ENCODE data around the gene ABHD17A. TPM values are rescaled to one million over a fixed set of nuclear protein-coding genes. Genes with fewer than 3 reads are reported as not detected.
A peak's percentile ranks its signal among the peaks of the same experiment; 100 is the strongest.
"Not testable (repeated sequence)": the region's sequence is repeated elsewhere in the genome, so short reads cannot be mapped to it uniquely, and the experiment has no call there.

The ABHD17A gene
- total RNA-seq, 6 experiments from 2014 or later = 20.4 to 49.5 (median 23.5) TPM

DNA sequence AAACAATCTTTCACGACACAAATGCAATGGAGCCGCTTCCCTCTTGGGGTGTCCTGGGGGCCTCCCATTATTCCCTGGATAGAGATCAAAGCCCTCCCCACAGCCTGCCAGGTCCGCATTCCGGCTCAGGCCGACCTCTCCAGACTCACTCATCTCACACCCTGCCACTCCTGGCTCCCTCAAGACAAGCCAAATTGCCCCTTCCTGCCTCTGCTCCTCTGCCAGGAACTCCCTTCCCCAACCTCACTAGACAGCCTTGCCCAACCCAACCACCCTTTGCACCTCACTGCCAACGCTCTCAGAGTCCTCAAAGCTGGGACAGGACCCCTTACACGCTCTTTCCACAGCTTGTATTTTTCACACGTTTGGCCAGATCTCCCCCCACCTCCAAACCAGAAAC is 1.5 kb downstream of the ABHD17A start:
- intact Hi-C loops (cut with DNase I) = no loop called here
- ATAC-seq (no peak), DNase-seq (no peak)
- H3K9me3 ChIP-seq = no peaks in the 10 kb centered on the region
- peaks cover 0 to 9% (median 2%) of the 10 kb centered on the region in 4 donors for H3K4me1 ChIP-seq
- H3K36me3 ChIP-seq = no peaks in the 10 kb centered on the region
- peak overlapping the region; percentile 63 to 89 (median 80) for H3K4me3 ChIP-seq
- TF ChIP-seq POLR2A (IDR thresholded peaks at IDR 0.05) = no peak
- TF ChIP-seq, protein P1, sequence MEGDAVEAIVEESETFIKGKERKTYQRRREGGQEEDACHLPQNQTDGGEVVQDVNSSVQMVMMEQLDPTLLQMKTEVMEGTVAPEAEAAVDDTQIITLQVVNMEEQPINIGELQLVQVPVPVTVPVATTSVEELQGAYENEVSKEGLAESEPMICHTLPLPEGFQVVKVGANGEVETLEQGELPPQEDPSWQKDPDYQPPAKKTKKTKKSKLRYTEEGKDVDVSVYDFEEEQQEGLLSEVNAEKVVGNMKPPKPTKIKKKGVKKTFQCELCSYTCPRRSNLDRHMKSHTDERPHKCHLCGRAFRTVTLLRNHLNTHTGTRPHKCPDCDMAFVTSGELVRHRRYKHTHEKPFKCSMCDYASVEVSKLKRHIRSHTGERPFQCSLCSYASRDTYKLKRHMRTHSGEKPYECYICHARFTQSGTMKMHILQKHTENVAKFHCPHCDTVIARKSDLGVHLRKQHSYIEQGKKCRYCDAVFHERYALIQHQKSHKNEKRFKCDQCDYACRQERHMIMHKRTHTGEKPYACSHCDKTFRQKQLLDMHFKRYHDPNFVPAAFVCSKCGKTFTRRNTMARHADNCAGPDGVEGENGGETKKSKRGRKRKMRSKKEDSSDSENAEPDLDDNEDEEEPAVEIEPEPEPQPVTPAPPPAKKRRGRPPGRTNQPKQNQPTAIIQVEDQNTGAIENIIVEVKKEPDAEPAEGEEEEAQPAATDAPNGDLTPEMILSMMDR (IDR thresholded peaks at IDR 0.05) = no peak
- H3K27me3 ChIP-seq = no peaks in the 10 kb centered on the region
- WGBS (ENCODE audit: insufficient coverage, low coverage, low lambda C conversion rate, missing lambda C conversion rate) = 37% methylated on average over 5 of the region's 8 CpGs
- peak overlapping the region in 2 of 3 donors; percentile 33 to 86 for H3K27ac ChIP-seq

DNA sequence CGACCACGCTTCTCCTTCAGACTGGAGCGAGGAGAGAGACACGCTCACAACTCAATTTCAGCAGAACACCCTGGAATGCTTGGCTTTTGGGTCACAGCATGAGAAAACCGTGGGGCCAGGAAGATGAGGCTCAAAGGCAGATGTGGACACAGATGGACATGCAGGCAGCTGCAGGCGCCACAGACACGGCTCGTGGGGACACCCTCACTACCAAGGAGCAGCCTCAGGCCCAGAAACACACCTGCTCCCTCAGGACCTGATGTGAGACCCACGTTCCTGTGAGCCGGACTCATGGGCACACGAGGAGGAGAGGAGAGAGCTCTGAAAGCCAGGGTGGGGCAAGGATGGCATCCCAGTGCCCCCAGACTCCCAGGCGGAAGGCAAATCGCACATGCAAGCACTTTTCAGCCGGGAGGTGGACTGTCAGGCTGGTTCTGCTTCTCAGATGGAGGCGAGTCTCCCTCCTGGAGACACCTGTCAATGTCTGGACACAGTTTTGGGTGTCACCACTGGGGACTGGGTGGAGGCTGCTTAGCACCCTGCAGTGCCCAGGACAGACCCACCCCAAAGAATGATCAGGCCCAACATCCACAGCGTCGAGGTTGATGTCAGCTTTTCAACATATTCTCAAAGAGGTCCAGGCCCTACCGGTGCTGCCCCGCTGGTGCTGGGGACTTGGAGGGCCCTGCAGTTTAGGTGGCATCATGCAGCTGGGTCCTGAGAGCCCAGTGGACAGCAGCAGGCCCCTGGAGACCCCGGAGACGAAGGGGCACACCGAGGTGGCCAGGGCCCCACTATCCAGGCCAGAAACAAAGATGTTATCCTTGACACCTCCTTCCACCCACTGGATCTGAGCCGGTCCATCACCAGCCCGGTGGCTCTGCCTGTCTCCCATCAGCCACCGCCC is 2.3 kb downstream of the ABHD17A start:
- Histone ChIP-seq H3K9me3 (no peaks in the 10 kb centered on the region), H3K27ac (peak overlapping the region in 2 of 3 donors; percentile 33 to 86), H3K36me3 (no peaks in the 10 kb centered on the region), H3K4me1 (peaks cover 0 to 9% (median 2%) of the 10 kb centered on the region in 4 donors), H3K4me3 (peak overlapping the region in 2 of 3 donors; percentile 63 to 80), H3K27me3 (no peaks in the 10 kb centered on the region)
- no peak for ATAC-seq
- DNase-seq = no peak
- 66% methylated on average over 6 of the region's 25 CpGs for WGBS (ENCODE audit: insufficient coverage, low coverage, low lambda C conversion rate, missing lambda C conversion rate)
- TF ChIP-seq, protein P1 (IDR thresholded peaks at IDR 0.05) = no peak
- no peak for TF ChIP-seq POLR2A (IDR thresholded peaks at IDR 0.05)
- intact Hi-C loops (cut with DNase I) = no loop called here

DNA sequence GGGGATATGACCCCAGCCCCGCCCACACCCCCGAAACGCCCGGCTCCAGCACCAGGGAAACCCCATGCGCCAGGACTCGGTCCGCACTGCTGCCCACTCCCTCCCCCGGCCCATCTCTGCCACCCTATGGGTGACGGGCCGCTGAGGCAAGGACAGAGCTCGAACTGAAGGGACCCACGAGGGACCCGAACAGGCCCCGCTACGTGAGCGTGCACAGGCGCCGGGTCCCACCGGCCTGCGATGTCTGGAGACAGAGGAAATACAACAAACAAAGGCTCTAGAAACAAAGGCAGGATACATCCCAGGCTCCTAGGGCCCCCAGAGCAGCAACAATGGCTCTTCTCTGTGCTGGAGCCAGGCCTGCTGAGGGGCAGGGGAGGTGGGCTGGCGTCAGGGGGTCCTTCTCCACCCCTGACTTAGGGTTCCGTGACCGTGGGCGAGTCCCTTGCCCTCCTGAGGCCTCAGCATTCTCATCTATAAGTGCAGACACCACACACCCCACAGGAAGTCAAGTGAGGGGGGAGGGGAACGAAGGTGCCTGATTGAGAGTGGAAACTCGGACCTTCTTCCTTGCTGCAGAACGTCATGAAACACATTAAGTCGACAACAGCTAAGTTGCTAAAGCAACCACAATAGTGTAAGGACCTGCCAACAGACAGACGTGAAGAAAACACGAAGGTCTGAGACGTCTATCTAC is 3.1 kb downstream of the ABHD17A start:
- peak in 1 of 3 donors; percentile 34 for DNase-seq
- Histone ChIP-seq H3K27me3 (no peaks in the 10 kb centered on the region), H3K36me3 (no peaks in the 10 kb centered on the region), H3K4me3 (peak overlapping the region in 1 of 3 donors; percentile 12), H3K9me3 (no peaks in the 10 kb centered on the region), H3K27ac (peak overlapping the region in 2 of 3 donors; percentile 49 to 86), H3K4me1 (peaks cover 0 to 9% (median 2%) of the 10 kb centered on the region in 4 donors)
- intact Hi-C loops (cut with DNase I) = no loop called here
- TF ChIP-seq, protein P1 (IDR thresholded peaks at IDR 0.05) = no peak
- no peak for TF ChIP-seq POLR2A (IDR thresholded peaks at IDR 0.05)
- 67% methylated on average over 18 of the region's 31 CpGs for WGBS (ENCODE audit: insufficient coverage, low coverage, low lambda C conversion rate, missing lambda C conversion rate)
- peak in 3 of 4 donors; percentile 2 to 11 (median 4) for ATAC-seq

DNA sequence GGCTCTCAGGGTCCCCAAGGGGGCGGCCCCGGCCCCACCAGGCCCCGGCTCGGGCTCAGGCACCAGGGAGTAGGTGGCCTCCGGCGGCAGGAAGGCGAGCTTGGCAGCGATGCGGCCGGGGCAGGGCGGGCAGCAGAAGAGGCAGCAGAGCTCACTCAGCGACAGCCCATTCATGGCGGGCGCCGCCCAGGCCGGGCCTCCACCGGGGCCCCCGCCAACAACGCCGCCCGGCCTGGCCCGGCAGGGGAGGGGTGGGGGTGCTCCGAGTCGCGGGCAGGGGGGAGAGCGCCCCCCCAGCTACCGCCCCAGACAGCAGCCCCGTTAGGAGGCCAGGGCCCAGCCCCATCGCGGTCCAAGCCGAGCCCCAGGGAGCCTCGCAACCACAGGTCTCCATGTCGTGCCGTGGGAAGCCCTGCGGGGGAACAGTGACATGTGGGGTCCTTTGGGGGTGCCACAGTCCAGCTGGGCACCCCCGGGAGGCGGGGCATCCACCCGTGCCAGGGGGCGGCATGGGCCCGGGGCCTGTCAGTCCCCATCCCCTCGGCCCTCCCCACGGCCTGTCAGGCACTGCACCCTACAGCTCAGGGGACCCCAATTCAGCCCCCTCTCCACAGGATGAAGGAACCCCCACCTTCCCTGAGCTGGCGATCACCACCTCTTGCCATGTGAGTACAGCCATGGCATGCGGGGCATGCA is 3.8 kb downstream of the ABHD17A start:
- H3K4me1 ChIP-seq = peaks cover 0 to 11% (median 2%) of the 10 kb centered on the region in 4 donors
- H3K4me3 ChIP-seq; intact Hi-C loops (cut with DNase I); DNase-seq; ATAC-seq; H3K27me3 ChIP-seq; H3K9me3 ChIP-seq; H3K36me3 ChIP-seq: not testable (repeated sequence)
- H3K27ac ChIP-seq = peak overlapping the region in 2 of 3 donors; percentile 49 to 86
- no CpG with 5 or more reads among the region's 44 CpGs for WGBS (ENCODE audit: insufficient coverage, low coverage, low lambda C conversion rate, missing lambda C conversion rate)
